ENCODE results near the gene KMT5B.

KMT5B gene

GRCh38 chr11:68179847-68180246 is 33.2 kb downstream of the KMT5B start:
- no peak for DNase-seq

GRCh38 chr11:68177877-68178276 is 35.2 kb downstream of the KMT5B start:
- no peak for DNase-seq

GRCh38 chr11:68173926-68174325 is 39.2 kb downstream of the KMT5B start:
- no peak for DNase-seq

- DNase-seq: no peak
These were observed 43.7 kb downstream of the KMT5B start for GRCh38 chr11:68169442-68169841.

GRCh38 chr11:68168694-68169093 is 44.4 kb downstream of the KMT5B start:
- no peak for DNase-seq

- no peak for DNase-seq
These were observed 45.6 kb downstream of the KMT5B start for GRCh38 chr11:68167474-68167873.

GRCh38 chr11:68166969-68167368 is 46.1 kb downstream of the KMT5B start:
- no peak for DNase-seq

GRCh38 chr11:68165601-68166000 is 47.5 kb downstream of the KMT5B start:
- DNase-seq: no peak

GRCh38 chr11:68164437-68164836 is 48.7 kb downstream of the KMT5B start:
- no peak for DNase-seq

GRCh38 chr11:68163691-68164090 is 49.4 kb downstream of the KMT5B start:
- DNase-seq: no peak

GRCh38 chr11:68160100-68160695 is 52.9 kb downstream of the KMT5B start:
- no peak for DNase-seq

- no peak for DNase-seq
These were observed 53.4 kb downstream of the KMT5B start for GRCh38 chr11:68159665-68160064.

GRCh38 chr11:68159161-68159560 is 53.9 kb downstream of the KMT5B start:
- no peak for DNase-seq

GRCh38 chr11:68158580-68158979 is 54.5 kb downstream of the KMT5B start:
- no peak for DNase-seq

GRCh38 chr11:68153742-68154141 is 59.4 kb downstream of the KMT5B start:
- DNase-seq: no peak

- no peak for DNase-seq
These were observed 63.1 kb downstream of the KMT5B start for GRCh38 chr11:68150037-68150436.

- DNase-seq: peak; percentile 64
These were observed 63.7 kb downstream of the KMT5B start for GRCh38 chr11:68149417-68149816.

GRCh38 chr11:68148879-68149278 is 64.2 kb downstream of the KMT5B start:
- DNase-seq: no peak

- no peak for DNase-seq
These were observed 64.9 kb downstream of the KMT5B start for GRCh38 chr11:68148071-68148805.

- peak; percentile 5 for DNase-seq
These were observed 66.2 kb downstream of the KMT5B start for GRCh38 chr11:68146704-68147474.

- DNase-seq: no peak
These were observed 67.0 kb downstream of the KMT5B start for GRCh38 chr11:68146010-68146540.

- DNase-seq: no peak
These were observed 67.8 kb downstream of the KMT5B start for GRCh38 chr11:68145120-68145866.

- DNase-seq: no peak
These were observed 69.8 kb downstream of the KMT5B start for GRCh38 chr11:68143310-68143689.
